ENCODE data around the gene CIP2A.

- no peak for TF ChIP-seq E2F6 (IDR thresholded peaks at IDR 0.05)
- TF ChIP-seq, protein P1, sequence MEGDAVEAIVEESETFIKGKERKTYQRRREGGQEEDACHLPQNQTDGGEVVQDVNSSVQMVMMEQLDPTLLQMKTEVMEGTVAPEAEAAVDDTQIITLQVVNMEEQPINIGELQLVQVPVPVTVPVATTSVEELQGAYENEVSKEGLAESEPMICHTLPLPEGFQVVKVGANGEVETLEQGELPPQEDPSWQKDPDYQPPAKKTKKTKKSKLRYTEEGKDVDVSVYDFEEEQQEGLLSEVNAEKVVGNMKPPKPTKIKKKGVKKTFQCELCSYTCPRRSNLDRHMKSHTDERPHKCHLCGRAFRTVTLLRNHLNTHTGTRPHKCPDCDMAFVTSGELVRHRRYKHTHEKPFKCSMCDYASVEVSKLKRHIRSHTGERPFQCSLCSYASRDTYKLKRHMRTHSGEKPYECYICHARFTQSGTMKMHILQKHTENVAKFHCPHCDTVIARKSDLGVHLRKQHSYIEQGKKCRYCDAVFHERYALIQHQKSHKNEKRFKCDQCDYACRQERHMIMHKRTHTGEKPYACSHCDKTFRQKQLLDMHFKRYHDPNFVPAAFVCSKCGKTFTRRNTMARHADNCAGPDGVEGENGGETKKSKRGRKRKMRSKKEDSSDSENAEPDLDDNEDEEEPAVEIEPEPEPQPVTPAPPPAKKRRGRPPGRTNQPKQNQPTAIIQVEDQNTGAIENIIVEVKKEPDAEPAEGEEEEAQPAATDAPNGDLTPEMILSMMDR (IDR thresholded peaks at IDR 0.05; ENCODE audit: control extremely low read depth in 1 of 3, insufficient read depth in 1 of 3, low read depth in 1 of 3, low read length in 3 of 3) = no peak
Observed at GRCh38 chr3:108555966-108556581, 33.2 kb downstream of the CIP2A start.
